GM18505 (cell line): Measurements from ENCODE around the gene GPHN.

Source experiments
- ATAC-seq: cut with Tn5 transposase; IDR thresholded peaks from one replicate; pipeline ENCODE4 v1.9.1; 2021; ENCODE audit not compliant: unreplicated experiment
- POLR2A ChIP-seq: IDR thresholded peaks from 4 replicates; pipeline ENCODE4 v1.6.1; 2011; ENCODE audit warnings: borderline replicate concordance; ENCODE audit not compliant: insufficient read depth, insufficient read length; ENCODE audit errors: extremely low read depth

Gene GPHN

DNA sequence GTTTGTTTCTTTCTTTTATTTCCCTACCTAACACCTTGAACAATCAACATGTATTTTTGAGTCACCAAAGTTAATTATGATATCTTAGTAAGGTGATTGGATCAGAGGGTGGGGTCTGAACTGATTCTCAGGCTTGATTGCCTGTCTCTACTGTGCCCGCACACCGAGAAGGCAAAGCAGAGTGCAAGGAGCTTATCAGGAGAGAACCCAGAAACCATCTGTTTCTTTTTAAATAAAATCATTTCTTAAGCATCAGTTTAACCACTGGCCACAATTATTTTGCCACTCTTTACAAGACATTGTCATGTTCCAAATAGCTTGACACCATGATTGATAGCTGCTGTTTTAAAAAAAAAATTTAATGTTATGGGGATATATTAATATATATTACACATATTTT lies 684.4 kb downstream of the GPHN start:
- no peak for ATAC-seq
- TF ChIP-seq POLR2A, result no peak

- ATAC-seq, result no peak
- TF ChIP-seq POLR2A, result no peak
Observed at GRCh38 chr14:67195279-67195678, 687.3 kb downstream of the GPHN start.

DNA sequence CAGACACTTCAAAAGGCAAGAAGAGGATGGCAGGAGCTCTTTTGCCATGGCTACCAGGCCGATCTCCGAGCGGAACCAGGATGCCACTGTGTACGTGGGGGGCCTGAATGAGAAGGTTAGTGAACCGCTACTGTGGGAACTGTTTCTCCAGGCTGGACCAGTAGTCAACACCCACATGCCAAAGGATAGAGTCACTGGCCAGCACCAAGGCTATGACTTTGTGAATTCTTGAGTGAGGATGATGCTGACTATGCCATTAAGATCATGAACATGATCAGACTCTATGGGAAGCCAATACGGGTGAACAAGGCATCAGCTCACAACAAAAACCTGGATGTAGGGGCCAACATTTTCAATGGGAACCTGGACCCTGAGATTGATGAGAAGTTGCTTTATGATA lies 691.1 kb downstream of the GPHN start:
- no peak for ATAC-seq
- TF ChIP-seq POLR2A, result no peak

- TF ChIP-seq POLR2A, result no peak
Observed at GRCh38 chr14:67207810-67208209, 699.9 kb downstream of the GPHN start.

GRCh38 chr14:67218126-67218525 lies 710.2 kb downstream of the GPHN start:
- ATAC-seq, result no peak

More at GRCh38 chr14:67207810-67208209, 699.9 kb downstream of the GPHN start:
- no peak for ATAC-seq

GRCh38 chr14:67221248-67221981 lies 713.5 kb downstream of the GPHN start:
- TF ChIP-seq POLR2A, result no peak
- ATAC-seq, result no peak

More at GRCh38 chr14:67218126-67218525, 710.2 kb downstream of the GPHN start:
- no peak for TF ChIP-seq POLR2A

GRCh38 chr14:67221982-67222328 lies 714.0 kb downstream of the GPHN start:
- no peak for ATAC-seq
- TF ChIP-seq POLR2A, result no peak

DNA sequence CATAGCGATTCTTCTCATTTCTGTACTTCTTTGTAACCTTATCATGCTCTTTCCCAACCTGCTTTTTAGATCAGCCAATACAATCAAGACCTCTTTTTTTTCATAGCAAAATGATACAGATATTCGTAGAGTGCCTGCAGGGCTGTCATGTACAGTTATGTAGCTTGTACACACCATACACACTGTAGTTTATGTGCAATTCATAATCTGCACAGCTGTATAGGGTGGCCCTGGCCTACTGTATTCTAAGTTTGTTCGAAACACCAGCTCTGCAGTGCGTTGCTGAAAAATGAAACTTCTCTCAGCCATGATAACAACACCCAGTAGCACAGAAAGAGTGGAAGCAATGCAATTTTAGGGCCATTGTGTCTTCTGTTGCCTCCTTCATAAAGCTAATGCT lies 717.6 kb downstream of the GPHN start:
- no peak for ATAC-seq
- no peak for TF ChIP-seq POLR2A

DNA sequence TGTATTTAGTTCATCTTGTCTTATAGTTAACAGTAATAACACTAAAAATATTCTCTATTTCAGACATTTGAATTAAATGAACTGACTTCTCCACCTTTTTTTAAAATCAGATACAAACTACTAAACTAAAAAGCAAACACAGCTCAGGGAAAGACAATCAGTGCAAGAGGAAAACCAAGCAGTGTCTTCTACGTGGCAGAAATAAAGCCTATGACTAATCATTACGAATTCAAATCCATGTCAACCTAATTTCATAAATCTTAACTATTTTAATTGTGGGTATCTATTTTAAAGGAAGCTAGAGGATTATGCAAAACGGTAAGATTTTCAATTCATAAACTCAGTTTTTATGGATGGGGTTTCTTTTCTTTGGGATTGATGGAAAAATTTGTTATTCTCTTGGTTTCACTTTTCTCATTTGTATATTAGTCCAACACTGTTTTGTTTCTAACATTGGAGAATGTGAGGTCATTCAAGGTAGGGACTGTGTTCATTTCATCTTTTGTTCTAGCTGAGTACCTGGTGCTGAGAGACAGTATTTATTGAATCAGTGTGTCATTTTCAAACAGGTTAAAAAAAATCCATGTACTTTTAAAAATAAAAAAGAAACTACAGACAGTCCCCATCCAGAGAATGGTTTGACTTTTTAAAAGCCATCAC lies 720.5 kb downstream of the GPHN start:
- no peak for TF ChIP-seq POLR2A
- no peak for ATAC-seq
